HG03139 (cell line): ENCODE data around the gene PLET1.

Source experiments
- ATAC-seq: cut with Tn5 transposase; IDR thresholded peaks from one replicate; pipeline ENCODE4 v1.9.1; 2021; ENCODE audit not compliant: unreplicated experiment

Gene PLET1

DNA sequence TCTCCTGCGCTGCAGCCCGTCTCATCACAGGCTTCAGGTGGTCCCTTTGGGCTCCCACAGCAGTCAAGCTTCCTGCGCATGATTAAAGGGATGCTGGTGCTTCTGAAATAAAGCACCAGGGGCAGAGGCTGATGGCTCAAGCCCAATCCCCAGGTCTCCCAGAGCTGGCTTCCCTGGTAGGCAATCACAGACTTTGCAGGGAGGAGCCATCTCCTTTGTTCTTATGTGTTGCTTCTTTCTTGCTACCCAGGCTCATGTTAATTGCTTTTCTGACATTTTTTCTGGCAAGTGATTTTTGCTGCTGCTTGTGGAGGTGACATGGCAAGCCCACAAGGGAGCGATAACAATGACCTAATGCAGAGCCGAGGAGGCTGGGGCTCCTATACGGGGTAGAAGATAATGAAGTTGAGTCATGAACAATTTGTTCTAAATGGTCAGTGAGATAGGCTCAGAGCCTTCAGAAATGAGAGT, 25.2 kb upstream of the PLET1 start:
- ATAC-seq: no peak

DNA sequence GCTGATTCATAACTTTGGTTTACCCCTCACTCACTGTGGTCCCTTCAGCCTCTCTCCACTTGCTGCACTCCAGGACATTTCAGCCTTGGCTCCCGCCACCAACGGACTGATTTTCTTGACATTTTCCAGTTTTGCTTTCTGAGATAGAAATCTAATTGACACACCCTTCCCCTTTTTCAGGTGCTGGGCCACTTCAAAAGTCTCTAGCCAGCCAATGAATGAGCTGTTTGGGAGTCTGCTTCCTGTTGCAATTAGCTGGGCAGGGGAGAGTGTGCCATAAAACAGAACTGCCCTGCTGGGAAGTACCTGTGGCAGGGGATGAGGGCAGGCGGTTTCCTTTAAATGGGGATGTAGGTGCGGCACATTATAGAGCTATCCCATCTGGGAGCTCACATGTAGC, 21.1 kb upstream of the PLET1 start:
- no peak for ATAC-seq

DNA sequence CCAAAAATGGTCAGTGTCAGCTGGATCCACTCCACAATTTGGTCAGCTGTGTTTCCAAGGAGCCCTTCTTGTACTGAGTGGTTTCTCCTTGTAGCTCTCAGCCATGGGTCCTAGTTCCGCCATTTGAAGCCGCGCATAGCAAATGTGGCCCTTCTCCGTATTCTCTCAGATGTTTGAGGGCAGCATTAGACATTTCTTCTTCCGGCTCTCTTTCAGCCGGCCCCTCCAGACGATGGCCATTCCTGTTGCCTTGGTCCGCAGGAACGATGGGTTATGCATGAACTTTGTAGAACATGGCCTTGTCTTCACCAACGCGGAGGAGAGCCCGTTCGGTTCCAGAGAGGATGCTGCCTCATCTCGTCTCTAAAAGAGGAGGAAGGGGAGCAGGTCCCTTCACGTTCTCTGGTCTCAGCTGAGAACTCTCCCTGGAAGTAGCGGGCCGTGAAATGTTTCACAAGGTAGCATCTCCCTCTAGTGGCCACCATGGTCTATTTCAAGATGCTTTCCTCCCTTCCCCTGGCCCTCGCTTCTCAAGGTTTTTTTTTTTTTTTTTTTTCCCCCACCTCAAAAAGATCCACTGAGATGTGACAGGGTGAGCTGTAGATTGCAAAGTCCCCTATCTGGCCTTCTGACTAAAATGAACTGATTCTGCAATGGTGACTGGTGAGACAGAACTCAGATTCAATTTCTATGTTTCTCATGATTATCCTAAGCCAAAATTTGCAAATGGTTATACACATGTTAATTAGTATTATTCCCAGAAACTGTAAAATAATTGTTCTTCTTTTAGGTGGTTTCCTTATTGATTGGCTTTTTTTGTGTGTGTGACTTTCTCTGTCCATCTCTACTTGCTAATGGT, 19.8 kb upstream of the PLET1 start:
- ATAC-seq: no peak

DNA sequence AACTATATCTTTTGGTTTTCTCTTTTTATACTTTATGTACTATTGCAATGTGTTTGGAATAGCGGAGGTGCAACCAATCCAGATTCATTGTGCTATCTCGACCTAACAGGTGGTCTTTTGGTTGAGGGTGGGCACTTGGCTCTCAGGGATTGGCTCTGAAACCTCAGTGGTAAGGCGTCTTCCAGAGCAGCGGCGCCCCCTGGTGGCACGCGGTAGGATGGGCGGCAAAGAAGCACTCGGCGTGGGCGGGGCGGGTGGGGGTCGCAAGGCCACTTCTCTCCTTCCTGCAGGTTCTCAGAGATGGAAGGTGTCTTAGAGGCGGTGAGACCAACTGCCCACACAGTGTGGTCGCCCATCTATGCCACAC, 19.2 kb upstream of the PLET1 start:
- ATAC-seq: no peak

DNA sequence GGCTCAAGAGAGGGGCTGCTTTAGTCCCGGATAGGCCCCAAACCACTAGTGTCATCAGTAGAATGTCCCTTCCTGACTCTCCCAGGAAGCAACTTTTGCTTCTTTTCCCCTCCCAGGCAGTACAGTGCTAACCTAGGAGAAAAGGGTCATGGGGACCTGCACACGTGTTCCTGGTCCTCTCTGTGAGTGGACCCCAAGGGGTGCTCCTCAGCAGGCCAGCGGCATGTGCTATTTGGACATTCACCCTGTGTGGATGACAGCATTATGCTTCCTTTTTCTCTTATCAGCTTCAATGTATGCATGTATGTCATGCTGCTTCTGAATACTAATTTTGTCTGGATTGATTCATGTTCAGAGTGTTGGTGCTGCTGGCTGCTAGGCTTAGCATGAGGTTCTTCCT, 18.1 kb upstream of the PLET1 start:
- no peak for ATAC-seq

DNA sequence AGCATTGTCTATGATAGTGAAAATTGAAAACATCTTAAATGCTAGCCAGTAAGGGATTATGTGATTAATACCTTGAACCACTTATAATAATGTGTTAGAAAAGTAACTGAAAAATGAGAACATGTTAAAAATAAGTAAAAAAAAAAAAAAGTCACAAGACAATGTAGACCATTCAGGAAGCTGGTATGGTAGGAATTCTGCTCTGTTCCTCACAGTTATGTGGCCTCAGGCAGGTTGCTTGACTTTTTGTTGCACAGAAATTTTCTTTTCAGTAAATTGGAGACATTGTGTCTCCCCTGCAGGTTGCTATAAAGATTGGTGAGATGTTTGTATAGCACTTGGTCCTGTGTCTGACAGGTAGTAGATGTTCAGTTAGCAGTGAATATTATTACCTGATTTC, 17.3 kb upstream of the PLET1 start:
- ATAC-seq: no peak

DNA sequence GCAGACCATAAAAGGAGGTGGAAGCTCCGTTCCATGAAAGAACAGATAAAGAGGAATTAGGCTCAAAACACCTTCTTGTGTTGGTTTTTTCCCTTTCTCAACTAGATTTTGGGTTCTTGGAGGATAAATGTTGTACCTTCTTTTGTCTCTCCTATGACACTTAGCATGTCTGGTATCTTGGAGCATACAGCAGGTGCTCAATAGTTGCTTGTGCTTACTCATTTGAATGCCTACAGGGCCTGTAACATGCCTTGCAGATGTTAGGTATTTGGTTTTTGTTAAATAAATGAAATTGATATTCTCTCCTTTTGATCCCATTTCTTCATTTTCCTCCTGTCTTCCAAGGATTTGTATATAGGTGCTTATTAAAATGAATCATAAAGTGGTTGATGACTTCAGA, 16.4 kb upstream of the PLET1 start:
- ATAC-seq: no peak

DNA sequence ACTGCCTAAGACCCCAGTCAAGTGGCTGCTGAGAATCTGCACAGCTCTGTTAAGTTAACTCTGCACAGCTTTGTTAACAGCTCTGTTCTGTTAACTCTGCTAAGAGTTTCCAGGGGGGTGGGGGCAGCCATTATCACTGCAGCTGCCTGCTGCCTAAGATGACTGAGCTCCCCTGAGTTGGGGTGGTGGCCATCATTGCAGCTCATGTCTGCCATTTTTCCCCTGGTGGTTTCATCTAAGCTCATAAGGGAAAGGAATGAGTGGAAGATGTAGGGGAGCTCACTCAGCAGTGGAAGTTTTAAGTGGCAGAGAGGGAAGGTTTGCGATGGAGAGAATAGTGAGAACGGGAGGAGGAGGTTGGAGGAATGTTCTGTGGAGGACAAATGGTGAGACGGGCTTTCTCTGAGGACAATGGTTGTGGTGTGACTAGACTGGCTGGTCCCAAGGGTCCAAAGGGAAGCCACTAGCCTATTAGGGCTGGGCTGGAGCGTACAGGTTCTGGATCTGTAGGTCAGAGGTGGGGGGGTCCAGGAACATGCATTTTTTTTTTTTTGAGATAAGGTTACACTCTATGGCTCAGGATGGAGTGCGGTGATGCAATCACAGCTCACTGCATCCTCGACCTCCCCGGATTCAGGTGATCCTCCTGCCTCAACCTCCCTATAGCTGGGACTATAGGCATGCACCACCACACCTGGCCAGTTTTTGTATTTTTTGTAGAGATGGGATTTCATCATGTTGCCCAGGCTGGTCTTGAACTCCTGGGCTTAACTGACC, 13.5 kb upstream of the PLET1 start:
- ATAC-seq: no peak

DNA sequence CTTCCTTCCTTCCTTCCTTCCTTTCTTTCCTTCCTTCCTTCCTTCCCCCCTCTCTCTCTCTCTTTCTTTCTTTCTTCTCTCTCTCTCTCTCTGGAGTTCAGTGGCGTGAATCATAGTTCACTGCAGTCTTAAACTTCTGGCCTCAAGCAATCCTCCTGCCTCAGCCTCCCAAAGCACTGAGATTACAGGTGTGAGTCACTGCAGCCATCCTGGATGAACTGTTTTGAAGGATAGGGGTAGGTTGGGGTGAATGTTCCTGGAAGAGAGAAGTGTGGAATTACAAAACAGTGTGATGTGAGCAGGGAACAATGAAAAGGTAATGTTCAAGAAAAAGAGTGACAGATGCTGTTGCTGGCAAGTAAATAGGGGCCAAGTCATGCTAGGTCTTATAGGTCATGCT, 12.4 kb upstream of the PLET1 start:
- no peak for ATAC-seq

DNA sequence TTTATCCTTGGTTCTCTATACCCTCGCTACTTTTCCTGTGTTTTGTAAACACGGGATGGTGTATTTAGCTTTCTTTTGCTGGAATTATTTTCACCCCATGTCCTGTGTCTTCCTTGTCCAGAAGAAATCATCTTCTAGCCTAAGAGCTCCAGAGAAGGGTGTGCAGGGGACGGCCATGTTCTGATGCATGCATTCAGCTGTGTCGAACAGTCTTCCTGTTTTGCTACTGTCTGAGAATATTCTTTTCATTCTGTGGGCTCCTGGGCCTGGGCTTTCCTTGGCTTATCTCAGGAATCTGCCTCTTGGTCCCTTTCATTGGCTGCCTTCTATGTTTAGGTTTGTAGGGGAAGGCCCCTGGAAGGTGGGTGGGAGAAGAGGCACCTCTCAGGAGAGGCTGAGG, 10.6 kb upstream of the PLET1 start:
- ATAC-seq: no peak

DNA sequence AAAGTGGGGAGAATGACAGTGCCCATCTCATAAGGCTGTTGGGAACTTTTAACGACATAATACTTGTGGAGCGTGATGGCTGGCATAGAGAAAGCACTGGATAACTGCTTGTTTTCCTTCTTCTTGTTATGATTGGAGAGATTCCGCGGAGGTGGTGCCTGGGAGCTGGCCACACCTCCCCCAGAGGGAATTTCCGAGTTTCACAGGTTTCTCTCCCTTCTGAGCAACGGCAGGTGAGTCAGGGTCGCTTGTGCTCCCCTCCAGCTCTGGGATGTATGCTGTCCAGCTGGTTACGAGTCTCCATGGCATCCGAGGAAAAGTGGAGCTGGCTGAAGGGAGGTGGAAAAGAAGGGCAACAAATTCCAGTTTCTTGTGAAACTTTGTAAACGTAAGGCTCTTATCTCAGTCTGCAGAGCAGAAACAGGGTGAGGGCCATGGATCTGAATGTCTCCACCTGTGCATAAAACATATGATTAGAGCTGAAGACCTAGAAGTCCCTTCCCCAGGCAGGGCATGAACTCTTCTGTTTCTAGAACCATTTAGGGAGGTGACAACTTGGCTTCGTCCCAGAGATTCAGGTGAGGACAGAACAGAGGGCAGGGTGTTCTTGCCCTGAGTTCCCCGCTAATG, 10.0 kb upstream of the PLET1 start:
- ATAC-seq: no peak

DNA sequence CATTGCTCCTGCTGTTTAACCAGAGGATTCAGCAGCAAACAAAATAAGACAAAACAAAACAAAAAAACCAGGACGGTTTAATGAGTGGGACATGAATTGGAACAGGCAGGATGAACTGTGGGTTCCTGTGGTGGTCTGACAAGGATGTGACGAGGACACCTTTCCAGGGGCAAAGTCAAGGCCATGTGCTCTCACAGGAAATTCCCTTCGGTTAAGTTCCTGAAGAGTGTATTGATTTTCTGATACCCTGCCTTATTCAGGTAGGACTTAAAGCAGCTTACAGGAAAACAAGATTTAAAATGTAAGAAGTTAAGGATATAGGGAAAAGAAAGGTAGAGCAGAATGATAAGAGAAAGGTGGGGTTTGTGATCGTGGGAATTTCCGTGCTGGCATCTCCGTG, 8.5 kb upstream of the PLET1 start:
- no peak for ATAC-seq

DNA sequence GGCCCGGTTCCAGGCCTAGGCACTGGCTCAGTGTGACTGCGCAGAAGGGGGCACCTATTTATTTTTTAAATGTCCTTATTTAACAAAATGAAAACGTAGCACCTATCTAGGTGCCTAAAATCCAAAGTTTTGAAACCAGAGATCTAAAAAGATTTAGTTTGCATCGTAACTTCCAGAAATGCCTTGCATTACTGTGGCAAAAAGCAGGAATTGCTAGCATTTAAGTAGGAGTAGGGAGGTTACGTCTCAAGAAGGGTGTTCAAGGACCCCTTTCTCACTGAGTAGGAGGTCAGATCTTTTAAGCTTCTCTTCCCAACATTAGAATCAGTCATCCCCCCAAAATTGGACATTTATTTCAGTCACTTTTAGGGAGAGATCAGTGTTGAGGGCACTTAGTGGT, 7.7 kb upstream of the PLET1 start:
- no peak for ATAC-seq

DNA sequence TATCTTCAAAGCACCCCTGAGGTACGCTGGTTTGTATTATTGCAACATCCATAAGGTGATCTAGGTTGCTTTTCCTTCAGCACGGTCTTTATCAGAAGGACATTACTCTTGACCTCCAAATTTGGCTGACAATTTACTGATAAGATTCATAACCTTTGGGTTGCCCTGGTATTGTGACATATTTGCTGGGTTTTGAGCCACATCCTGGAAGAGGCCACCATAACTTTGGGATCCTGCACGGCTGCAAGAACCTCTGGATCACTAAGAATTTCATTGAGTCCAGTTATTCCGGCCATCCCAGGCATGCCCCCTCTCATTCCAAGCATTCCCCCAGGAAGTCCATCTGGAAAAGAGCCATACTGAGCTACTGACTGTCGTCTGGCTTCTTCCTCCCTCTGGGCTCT, 6.5 kb upstream of the PLET1 start:
- ATAC-seq: no peak

DNA sequence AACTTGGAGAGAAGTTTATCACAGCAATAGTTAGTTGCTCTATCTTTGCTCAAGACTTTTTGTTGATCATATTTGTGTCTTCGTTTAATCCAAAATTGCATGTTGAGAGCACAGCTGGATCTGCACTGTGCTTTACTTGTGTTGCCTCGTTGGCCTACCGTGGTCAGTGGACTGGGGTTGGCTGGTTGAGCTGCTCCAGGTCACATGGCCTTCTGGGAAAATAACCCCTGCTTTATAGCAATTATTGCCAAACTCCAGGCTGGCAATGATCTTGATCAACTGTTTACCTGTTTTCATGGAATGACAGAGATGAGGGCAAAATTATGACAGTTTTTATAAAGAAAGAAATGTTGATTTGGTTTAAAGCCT, 5.7 kb upstream of the PLET1 start:
- ATAC-seq: no peak

DNA sequence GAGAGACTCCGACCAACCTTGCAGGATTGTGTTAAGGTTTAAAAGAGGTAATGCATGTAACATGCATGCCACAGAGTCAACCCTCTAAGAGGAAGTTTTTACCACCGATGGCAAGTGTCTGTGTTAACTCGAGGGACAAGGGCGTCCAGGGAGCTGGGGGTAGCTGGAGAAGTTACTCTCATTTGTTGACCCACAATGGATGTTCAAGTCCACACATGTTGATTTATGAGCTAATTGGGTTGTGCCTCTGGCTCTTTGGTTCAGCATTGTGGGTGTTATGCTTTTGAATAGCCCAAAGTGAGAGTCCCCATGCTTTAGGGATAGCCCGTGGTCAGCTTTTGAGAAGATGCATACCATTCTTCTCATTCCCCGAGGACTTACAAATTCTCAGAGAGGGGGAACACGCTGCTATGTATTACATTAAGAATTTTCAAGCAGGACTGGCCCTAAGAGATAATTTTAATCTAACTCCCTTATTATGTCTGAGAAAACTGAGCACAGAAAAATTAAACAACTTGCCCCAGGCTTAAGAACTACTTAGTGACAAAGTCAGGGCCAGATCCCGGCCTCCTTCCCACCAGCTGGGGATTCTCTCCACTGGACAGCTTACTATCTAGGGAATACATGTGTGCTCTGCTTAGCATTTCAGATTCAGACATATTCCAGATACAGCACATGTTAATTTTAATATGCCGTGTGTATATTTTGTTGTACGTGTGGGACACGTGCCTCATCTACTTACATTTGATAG, 5.2 kb upstream of the PLET1 start:
- ATAC-seq: no peak

DNA sequence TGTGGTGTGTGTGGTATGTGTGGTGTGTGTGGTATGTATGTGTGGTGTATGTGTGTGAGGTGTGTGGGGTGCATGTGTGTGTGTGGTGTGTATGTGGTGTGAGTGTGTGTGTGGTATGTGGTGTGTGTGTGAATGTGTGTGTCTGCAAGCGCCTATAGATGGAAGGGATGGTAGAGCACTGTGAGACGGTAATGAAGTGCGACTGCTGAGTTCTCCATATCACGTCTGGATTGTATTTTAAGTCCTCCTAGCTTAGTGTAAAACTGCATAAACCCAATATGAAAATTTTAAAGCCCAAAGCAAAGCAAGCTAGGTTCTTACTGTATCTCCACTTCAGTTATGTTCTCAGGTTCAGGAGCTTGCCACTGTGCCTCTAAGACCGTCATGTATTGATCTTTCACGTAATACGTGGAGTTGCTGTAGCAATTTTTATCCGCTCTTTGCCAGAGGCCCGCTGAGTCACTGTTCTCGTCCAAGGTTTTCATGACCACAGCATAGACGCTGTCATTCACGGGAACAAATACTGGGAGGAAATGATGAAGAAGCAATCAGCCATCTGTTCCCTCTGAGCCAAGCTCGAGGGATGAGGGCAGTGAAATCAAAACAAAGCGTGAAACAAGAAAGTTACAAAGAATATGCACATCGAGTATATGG, 5.5 kb downstream of the PLET1 start:
- ATAC-seq: no peak

DNA sequence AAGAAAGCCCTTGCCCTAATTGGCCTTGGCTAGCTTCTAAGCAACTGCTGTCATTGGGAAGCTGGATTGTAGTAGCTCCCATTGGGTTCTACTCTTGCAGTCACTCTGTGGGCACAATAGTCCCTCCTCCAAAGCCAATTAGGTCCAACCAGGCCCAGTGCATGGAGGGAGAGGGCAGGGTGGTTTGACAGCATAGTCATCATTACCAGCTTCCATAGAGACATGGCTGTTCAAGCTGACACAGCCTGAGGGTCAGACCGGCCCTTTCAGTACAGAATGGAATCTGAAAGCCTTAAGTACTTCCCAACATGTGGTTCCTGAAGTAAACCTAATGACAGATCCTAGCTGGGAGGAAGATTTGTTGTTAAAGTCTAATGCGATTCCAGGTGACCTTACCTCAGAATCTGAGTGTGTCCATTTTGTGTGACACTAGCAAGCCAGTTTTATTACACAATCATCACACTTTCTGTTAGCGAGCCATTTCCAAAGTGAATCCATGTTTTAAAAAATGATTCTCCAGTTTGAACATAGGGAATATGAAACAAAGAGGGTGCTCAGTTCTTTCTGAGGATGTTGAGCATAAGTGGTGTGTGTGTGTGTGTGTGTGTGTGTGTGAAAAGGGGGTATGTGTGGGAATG, 6.9 kb downstream of the PLET1 start:
- ATAC-seq: no peak

DNA sequence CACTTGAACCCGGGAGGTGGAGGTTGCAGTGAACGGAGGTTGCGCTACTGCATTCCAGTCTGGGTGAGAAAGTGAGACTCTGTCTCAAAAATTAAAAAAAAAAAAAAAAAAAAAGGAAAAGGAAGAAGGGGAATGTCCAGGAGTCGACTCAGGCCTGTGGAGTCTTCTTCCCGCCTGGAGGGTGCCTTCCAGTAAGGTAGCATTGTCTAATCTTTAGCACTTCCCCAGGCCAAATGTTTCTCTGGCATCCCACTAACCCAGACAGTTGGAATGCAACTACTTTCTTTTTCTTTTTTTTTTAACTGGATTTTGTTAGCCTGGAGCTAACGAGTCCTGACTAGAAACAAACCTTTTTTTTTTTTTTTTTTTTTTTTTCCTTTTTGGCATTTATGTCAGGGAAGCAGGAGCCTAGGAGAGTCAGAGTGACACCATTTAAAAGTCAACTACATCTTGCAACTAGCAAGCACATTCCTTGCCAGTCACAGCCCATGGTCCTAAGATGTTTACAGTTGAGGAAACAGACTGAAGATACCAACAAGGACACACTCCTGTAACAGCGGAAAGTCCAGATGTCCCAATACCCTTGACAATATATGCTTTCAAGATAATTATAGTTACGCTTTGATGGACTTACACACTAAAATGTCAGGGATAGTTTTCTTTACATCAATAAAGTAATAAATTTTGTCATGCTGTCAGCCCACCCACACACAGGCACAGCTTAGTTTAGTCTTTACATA, 10.6 kb downstream of the PLET1 start:
- no peak for ATAC-seq

DNA sequence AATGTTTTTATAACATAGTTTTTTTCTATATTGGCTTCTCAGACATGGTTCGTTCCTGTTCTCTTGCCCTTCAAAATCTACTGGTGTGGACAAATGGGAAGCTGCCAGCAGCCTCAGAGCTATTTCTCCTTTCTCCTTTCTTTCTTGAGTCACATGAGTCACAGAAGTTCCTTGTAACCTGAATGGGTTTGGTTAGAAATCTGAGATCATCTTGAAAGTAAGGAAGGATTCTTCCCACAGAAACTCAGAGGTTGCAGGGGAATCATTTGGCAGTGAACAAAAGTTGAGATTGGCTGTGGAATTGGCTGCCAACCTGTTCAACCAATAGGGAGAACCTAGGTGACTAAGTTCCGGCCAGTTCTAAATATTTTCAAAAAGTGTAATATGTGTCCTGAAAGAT, 12.5 kb downstream of the PLET1 start:
- no peak for ATAC-seq
